ENCODE data around the gene LIPT1.

- TF ChIP-seq CTCF (IDR thresholded peaks at IDR 0.05) (no peak), POLR2A (IDR thresholded peaks at IDR 0.05) (no peak)
These were observed 42.1 kb upstream of the LIPT1 start for GRCh38 chr2:99112617-99113016.

All from right lobe of liver (tissue), 4 donors.